Trophoblast cell (in vitro differentiated cells and primary cell): ENCODE results near the gene SLA2.
"Not testable (repeated sequence)": the region's sequence is repeated elsewhere in the genome, so short reads cannot be mapped to it uniquely, and the experiment has no call there.

Source experiments
- DNase-seq, 2 donors: peaks; one replicate each; pipeline ENCODE4 v3.0.0-alpha.2; 2016
- H2AFZ ChIP-seq: 2 replicates; pipeline ENCODE4 v1.6.1; 2013; ENCODE audit warnings: low read length, moderate library complexity, mild to moderate bottlenecking; ENCODE audit not compliant: insufficient read depth, poor library complexity
- H2AK5ac ChIP-seq: 2 replicates; pipeline ENCODE4 v1.6.1; 2013; ENCODE audit warnings: mild to moderate bottlenecking, low read length
- H2BK120ac ChIP-seq: 2 replicates; pipeline ENCODE4 v1.6.1; 2013; ENCODE audit warnings: low read length, mild to moderate bottlenecking, moderate library complexity; ENCODE audit not compliant: insufficient read depth, poor library complexity
- H2BK12ac ChIP-seq: 2 replicates; pipeline ENCODE4 v1.6.1; 2013; ENCODE audit warnings: mild to moderate bottlenecking, low read length, moderate library complexity
- H2BK5ac ChIP-seq: 2 replicates; pipeline ENCODE4 v1.6.1; 2013; ENCODE audit warnings: low read length, low read depth, moderate library complexity, mild to moderate bottlenecking; ENCODE audit not compliant: poor library complexity
- H3K14ac ChIP-seq: 2 replicates; pipeline ENCODE4 v1.6.1; 2013; ENCODE audit warnings: mild to moderate bottlenecking, low read length
- H3K18ac ChIP-seq: 2 replicates; pipeline ENCODE4 v1.6.1; 2013; ENCODE audit warnings: mild to moderate bottlenecking, low read length
- H3K23ac ChIP-seq: 2 replicates; pipeline ENCODE4 v1.6.1; 2013; ENCODE audit warnings: low read length
- H3K27ac ChIP-seq: 2 replicates; pipeline ENCODE4 v1.5.1; 2013; ENCODE audit warnings: low read depth, mild to moderate bottlenecking, inconsistent platforms, low read length, moderate library complexity
- H3K27me3 ChIP-seq: 2 replicates; pipeline ENCODE4 v1.6.1; 2013; ENCODE audit warnings: inconsistent platforms, mild to moderate bottlenecking, low read length, moderate library complexity; ENCODE audit not compliant: insufficient read depth
- H3K36me3 ChIP-seq, 2 experiments: 1 replicate in 1 of 2; 2 replicates in 1 of 2; pipeline ENCODE4 v1.6.1; 2013; ENCODE audit warnings: low read length in 2 of 2, mild to moderate bottlenecking in 2 of 2, moderate library complexity in 1 of 2; ENCODE audit not compliant: insufficient read depth in 2 of 2, control insufficient read depth in 1 of 2
- H3K4ac ChIP-seq: 2 replicates; pipeline ENCODE4 v1.6.1; 2013; ENCODE audit warnings: low read depth, mild to moderate bottlenecking, low read length, moderate library complexity
- H3K4me1 ChIP-seq, 2 experiments: 1 replicate in 1 of 2; 2 replicates in 1 of 2; pipeline ENCODE4 v1.6.1; 2013; ENCODE audit warnings: low read length in 2 of 2, mild to moderate bottlenecking in 2 of 2, moderate library complexity in 1 of 2; ENCODE audit not compliant: insufficient read depth in 2 of 2, control insufficient read depth in 1 of 2
- H3K4me2 ChIP-seq: 2 replicates; pipeline ENCODE4 v1.6.1; 2013; ENCODE audit warnings: inconsistent platforms, mild to moderate bottlenecking, low read length, moderate library complexity
- H3K4me3 ChIP-seq: 2 replicates; pipeline ENCODE4 v1.5.1; 2013; ENCODE audit warnings: mild to moderate bottlenecking, low read depth, low read length, inconsistent platforms
- H3K79me1 ChIP-seq: one replicate; pipeline ENCODE4 v1.6.1; 2013; ENCODE audit warnings: low read length
- H3K79me2 ChIP-seq: 2 replicates; pipeline ENCODE4 v1.6.1; 2013; ENCODE audit warnings: low read length, mild to moderate bottlenecking; ENCODE audit not compliant: control insufficient read depth, insufficient read depth, poor library complexity
- H3K9ac ChIP-seq: 2 replicates; pipeline ENCODE4 v1.6.1; 2013; ENCODE audit warnings: mild to moderate bottlenecking, low read length
- H3K9me3 ChIP-seq: 2 replicates; pipeline ENCODE4 v1.6.1; 2013; ENCODE audit warnings: low read depth, mild to moderate bottlenecking, control low read depth, inconsistent platforms, low read length; ENCODE audit not compliant: insufficient read depth
- H4K12ac ChIP-seq: 2 replicates; pipeline ENCODE4 v1.6.1; 2013; ENCODE audit warnings: low read depth, mild to moderate bottlenecking, low read length, moderate library complexity
- H4K8ac ChIP-seq: 2 replicates; pipeline ENCODE4 v1.6.1; 2013; ENCODE audit warnings: low read depth, mild to moderate bottlenecking, low read length, moderate library complexity
- H4K91ac ChIP-seq: one replicate; pipeline ENCODE4 v1.6.1; 2013; ENCODE audit warnings: low read depth, mild to moderate bottlenecking, low read length, moderate library complexity
- WGBS: extraction: QIAGEN DNeasy Blood & Tissue Kit; methylation state at CpG from one replicate; pipeline ENCODE4 v1.1.7; 2013; ENCODE audit warnings: missing lambda C conversion rate; ENCODE audit not compliant: insufficient read length, insufficient coverage; ENCODE audit errors: extremely low coverage; 5-methylcytosine and 5-hydroxymethylcytosine counted together

Gene SLA2

DNA sequence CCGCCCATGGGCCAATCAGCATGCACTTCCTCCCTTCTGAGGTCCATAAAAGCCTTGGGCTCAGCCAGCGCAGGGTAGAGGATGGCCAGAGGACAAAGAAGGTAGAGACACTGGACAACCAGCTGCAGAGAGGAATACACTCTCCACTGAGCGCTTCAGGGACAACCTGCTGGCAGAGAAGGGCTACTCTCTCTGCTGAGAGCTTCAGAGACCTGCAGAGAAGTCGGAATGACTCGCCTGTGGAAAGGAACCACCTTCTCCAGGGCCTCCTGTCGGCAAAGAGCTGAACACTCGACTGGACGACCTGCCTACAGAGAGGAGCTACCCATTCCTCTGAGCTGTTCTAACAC is 31.4 kb upstream of the SLA2 start:
- no peaks in the 10 kb centered on the region for H3K9me3 ChIP-seq
- peaks cover 3% of the 10 kb centered on the region for H3K79me1 ChIP-seq
- no peak overlapping the region for H3K4me3 ChIP-seq
- H4K8ac ChIP-seq: peak overlapping the region; percentile 93
- H3K4me2 ChIP-seq: peak overlapping the region; percentile 35
- peaks cover 0 to 4% of the 10 kb centered on the region in 2 experiments for H3K4me1 ChIP-seq
- H4K91ac ChIP-seq: peak overlapping the region; percentile 74
- H3K4ac ChIP-seq: no peak overlapping the region
- no peak overlapping the region for H3K9ac ChIP-seq
- no peak overlapping the region for H3K18ac ChIP-seq
- no peak overlapping the region for H2AK5ac ChIP-seq
- no peak overlapping the region for H3K23ac ChIP-seq
- H3K27me3 ChIP-seq: no peaks in the 10 kb centered on the region
- H3K79me2 ChIP-seq: no peaks in the 10 kb centered on the region
- peak overlapping the region; percentile 93 for H4K12ac ChIP-seq
- no peak overlapping the region for H2AFZ ChIP-seq
- peak overlapping the region; percentile 28 for H3K27ac ChIP-seq
- DNase-seq: no peak
- no peak overlapping the region for H2BK120ac ChIP-seq
- no CpG with 5 or more reads among the region's 8 CpGs for WGBS
- peaks cover 0 to 2% of the 10 kb centered on the region in 2 experiments for H3K36me3 ChIP-seq
- H2BK12ac ChIP-seq: no peak overlapping the region
- H3K14ac ChIP-seq: peak overlapping the region; percentile 29
- no peak overlapping the region for H2BK5ac ChIP-seq

DNA sequence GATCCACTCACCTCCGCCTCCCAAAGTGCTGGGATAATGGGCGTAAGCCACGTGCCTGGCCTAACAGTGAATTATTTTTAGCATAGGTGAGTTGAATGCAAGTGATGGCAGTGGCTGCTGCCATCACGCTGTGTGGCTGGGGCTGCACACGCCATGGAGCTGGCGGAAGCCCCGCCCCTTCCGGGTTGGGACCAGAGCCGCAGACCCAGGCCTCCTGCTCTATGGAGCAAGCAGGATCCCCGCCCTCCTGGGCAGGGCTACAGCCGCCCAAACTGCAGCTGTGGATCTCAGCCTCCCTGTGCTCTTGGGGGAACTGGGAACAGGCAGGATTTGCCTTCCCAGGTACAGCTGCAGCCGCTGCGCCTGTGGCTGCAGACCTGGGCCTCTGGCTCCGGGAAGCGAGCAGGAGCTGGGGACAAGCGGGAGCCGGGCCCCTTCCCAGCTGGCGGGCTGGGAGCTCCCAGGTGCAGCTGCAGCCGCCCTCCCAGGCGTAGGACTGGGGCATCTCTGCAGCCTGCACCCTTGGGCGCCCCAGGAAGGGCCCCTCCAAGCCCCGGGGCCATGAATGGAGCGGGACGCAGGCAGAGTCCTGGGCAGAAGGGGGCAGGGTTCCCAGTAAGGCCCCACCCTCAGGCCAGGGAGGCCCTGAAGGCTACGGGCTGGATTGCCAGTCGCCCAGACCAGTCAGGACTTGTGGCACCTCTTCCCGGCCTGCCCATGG is 30.9 kb upstream of the SLA2 start:
- Histone ChIP-seq H3K27ac (peak overlapping the region; percentile 83), H4K91ac (peak overlapping the region; percentile 75), H2BK12ac (no peak overlapping the region), H4K12ac (peak overlapping the region; percentile 72), H3K4me3 (peak overlapping the region; percentile 72), H3K27me3 (no peaks in the 10 kb centered on the region), H3K79me2 (no peaks in the 10 kb centered on the region), H3K14ac (peak overlapping the region; percentile 77), H3K4me2 (peak overlapping the region; percentile 74), H3K36me3 (peaks cover 0 to 2% of the 10 kb centered on the region in 2 experiments), H2AFZ (peak overlapping the region; percentile 82), H2AK5ac (no peak overlapping the region), H3K9ac (peak overlapping the region; percentile 61), H2BK5ac (peak overlapping the region; percentile 50), H4K8ac (peak overlapping the region; percentile 93), H3K18ac (peak overlapping the region; percentile 27), H3K9me3 (no peaks in the 10 kb centered on the region), H3K79me1 (peaks cover 3% of the 10 kb centered on the region), H3K4me1 (peaks cover 0 to 4% of the 10 kb centered on the region in 2 experiments), H3K4ac (peak overlapping the region; percentile 13), H3K23ac (no peak overlapping the region), H2BK120ac (peak overlapping the region; percentile 33)
- DNase-seq: peak; percentile 54 to 73
- no CpG with 5 or more reads among the region's 27 CpGs for WGBS

DNA sequence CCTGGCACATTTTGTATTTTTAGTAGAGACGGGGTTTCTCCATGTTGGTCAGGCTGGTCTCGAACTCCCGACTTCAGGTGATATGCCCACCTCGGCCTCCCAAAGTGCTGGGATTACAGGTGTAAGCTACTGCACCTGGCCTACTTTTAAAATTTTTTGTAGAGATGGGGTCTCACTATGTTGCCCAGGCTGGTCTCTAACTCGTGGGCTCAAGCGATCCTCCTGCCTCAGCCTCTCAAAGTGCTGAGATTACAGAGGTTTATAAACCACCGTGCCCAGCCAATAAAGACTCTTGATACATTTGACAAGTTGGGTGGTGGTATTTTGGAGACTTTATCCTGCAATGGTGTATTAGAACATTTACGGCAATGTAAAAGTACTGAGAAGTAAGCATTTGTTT is 29.5 kb upstream of the SLA2 start:
- H3K23ac ChIP-seq, H3K36me3 ChIP-seq, H2AK5ac ChIP-seq, DNase-seq, H4K12ac ChIP-seq, H4K91ac ChIP-seq, H3K79me1 ChIP-seq, H2BK12ac ChIP-seq, H2BK5ac ChIP-seq, H3K79me2 ChIP-seq, H3K9ac ChIP-seq, H3K4ac ChIP-seq, H3K4me2 ChIP-seq, H2BK120ac ChIP-seq, H4K8ac ChIP-seq, H3K27ac ChIP-seq, H3K4me1 ChIP-seq, H3K9me3 ChIP-seq, H3K4me3 ChIP-seq, H3K18ac ChIP-seq, H2AFZ ChIP-seq, H3K27me3 ChIP-seq, H3K14ac ChIP-seq: not testable (repeated sequence)
- WGBS: no CpG with 5 or more reads among the region's 8 CpGs

DNA sequence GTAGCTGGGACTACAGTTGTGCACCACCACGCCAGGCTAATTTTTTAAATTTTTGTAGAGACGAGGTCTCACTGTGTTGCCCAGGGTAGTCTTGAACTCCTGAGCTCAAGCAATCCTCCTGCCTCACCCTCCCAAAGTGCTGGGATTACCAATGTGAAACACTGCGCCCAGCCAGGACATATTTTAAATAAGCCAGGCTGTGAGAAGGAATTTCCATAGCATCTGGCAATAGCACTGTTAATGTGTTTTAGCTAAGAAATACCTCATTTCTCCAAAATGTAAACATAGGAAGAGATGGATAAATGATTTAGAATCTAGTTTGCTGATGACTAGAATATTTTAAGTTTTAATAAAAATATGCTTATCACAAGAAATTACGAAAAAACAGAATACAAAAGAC is 27.0 kb upstream of the SLA2 start:
- Histone ChIP-seq H3K4me3 (no peak overlapping the region), H3K18ac (no peak overlapping the region), H3K36me3 (no peaks in the 10 kb centered on the region), H3K14ac (no peak overlapping the region), H4K91ac (no peak overlapping the region), H3K9ac (no peak overlapping the region), H3K79me2 (no peaks in the 10 kb centered on the region), H3K27ac (no peak overlapping the region), H3K27me3 (no peaks in the 10 kb centered on the region), H3K4me2 (no peak overlapping the region), H2BK12ac (no peak overlapping the region), H2AFZ (no peak overlapping the region), H3K4ac (no peak overlapping the region), H3K9me3 (no peaks in the 10 kb centered on the region), H3K4me1 (peaks cover 0 to 4% of the 10 kb centered on the region in 2 experiments), H2BK5ac (no peak overlapping the region), H3K79me1 (peaks cover 3% of the 10 kb centered on the region), H4K12ac (no peak overlapping the region), H3K23ac (no peak overlapping the region), H2AK5ac (no peak overlapping the region), H2BK120ac (no peak overlapping the region), H4K8ac (no peak overlapping the region)
- no peak for DNase-seq
- WGBS: no CpG with 5 or more reads among the region's 4 CpGs
